T-helper 1 cell (primary cell): ENCODE measurements around the gene GOLT1B.
"Not testable (repeated sequence)": the region's sequence is repeated elsewhere in the genome, so short reads cannot be mapped to it uniquely, and the experiment has no call there.

Experiments used
- DNase-seq, 5 donors: peaks; one replicate each; pipeline ENCODE4 v3.0.0-alpha.2; 2012 to 2020
- total RNA-seq, 4 donors: gene quantifications; one replicate each; lab custom pipeline; 2026; lab: John Stamatoyannopoulos, UW

GOLT1B gene
- 18.7 to 43.3 (median 31.0) reads per million in 4 donors for total RNA-seq

DNA sequence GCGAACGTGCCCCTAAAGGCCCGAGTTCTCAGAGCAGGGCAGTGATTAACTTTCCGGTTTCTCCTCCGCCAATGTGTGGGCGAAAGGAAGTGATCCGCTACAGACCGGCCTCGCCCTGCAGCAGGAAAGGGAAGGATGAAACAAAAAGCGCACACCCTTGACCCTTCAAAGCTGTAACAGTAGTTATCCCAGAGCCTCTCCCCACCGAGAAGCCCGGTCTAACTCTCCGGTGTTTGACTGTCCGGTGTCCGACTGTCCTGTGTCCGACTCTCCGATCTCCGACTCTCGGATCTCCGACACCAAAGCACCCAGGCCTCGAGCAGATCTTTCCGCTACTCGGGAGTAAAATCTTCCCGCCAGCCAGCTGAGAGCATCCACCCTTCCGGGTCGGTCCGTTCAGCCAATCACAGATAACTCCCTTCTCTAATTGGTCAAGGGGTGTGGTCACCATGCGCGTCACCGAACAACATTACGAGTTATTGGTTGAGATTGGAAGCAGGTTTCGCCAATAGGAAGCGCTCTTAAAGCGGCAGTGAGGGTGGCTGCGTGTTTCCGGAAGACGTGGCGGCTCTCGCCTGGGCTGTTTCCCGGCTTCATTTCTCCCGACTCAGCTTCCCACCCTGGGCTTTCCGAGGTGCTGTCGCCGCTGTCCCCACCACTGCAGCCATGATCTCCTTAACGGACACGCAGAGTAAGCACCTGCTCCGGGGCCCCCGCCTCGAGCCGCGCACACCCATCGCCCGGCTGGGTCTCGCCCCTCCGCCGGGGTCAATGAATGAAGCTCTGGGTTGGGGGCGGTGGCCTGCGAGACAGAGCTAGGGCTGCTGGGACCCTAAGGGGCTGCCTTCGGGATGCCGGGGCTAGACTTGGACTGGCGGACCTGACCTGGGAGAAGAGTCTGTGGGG is at the start of gene GOLT1B, which contains the start of gene RECQL:
TSS of gene GOLT1B (plus strand) at position 532 of the 906 bp plus-strand sequence. CDS start at position 667, 135 bp downstream.
TSS of gene RECQL (minus strand) at position 378 of the 906 bp plus-strand sequence. CDS start 2,065 bp downstream, outside the sequence.
- DNase-seq = peak; percentile 77 to 97 (median 83)

DNA sequence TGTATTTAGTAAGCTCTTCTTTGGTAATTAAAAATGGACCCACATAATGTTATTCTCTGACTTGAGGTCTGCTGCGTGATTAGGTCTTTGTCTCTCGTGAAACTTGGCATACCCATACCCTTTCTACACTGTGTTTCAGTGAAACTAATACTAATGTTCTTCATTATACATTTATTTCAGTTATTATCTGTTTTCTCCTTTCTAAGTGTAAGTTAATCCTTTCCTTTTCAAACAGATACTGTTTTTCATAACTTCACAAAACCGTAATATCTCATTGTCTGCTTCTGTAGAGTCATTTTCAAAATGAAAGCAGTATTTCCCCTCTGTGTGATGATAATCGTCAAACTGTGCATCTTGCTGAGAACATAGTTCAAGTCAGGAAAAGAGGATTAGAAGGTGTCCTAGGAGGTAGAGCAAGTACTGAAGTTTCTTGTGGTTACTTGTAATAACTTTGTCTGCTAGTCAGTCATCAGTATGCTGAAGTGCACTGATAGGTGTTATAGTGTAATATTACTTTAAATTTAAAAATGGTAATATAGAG is 48.2 kb upstream of the GOLT1B start:
- DNase-seq = peak in 1 of 5 donors; percentile 80

- DNase-seq = peak in 3 of 5 donors; percentile 2 to 85 (median 13)
These were observed 45.3 kb upstream of the GOLT1B start for GRCh38 chr12:21456291-21456780.

DNA sequence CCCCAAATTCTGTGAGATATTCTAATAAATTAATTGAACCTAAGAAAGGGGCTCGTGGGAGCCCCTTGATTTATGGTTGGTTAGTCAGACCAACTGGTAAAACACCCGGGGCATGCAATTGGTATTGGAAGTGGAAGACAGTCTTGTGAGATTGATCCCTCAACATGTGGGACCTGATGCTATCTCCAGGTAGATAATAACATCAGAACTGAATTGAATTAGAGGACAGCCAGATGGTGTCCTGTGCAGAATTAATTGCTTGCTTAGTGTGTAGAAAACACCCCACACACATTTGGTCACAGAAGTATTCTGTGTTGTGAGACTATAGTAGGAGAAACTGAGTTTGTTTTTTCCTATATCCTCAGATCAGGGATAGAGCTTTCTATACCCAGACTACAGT is 42.1 kb upstream of the GOLT1B start:
- no peak for DNase-seq

DNA sequence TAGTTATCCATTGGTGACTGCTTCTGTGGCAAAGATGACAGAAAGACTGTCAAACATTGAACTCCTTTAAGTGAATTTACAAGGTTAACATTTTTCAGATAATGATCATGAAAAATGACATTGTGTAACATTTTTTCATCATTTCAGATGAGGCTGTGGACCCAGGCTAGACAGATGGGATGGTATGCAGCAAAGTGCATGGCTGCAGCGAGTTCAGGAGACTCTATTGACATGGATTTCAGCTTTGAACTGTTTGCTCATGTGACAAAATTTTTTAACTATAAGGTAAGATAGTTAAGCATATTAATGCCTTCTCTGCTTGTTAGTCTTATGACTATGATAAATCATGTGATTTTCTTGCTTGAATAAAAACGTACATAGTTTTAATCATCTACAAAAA is 34.3 kb upstream of the GOLT1B start:
- DNase-seq = not testable (repeated sequence)

- DNase-seq = no peak
These were observed 30.3 kb upstream of the GOLT1B start for GRCh38 chr12:21471294-21471693.

DNA sequence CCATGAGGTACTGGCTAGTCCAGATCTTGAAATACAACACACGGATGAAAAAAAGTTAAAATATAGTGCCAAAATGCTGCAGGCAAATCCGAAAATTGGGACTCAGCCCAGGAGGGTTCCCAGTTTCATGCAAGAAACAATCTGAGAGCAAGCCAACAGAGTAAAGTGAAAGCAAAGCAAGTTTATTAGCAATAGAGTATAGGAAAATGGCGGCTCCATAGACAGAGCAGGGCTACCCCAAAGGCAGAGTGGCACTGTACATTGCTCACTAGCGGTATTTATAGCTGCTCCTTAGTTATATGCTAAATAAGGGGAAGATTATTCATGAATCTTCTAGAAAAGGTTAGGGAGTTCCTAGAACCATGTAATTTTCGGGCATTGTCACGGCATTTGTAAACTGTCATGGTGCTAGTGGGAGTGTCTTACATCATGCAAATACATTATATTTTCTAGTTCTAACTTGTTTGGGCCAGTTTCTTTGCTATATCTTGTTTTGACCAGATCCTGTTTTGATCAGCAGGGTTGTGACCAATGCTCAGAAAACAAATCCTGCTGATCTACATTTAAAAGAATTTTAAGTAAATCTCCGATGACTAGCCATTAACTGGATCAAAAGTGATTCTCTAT is 29.3 kb upstream of the GOLT1B start:
- no peak for DNase-seq

GRCh38 chr12:21475552-21475951 is 26.0 kb upstream of the GOLT1B start:
- no peak for DNase-seq

GRCh38 chr12:21476949-21477348 is 24.6 kb upstream of the GOLT1B start:
- no peak for DNase-seq

GRCh38 chr12:21478756-21479455 is 22.7 kb upstream of the GOLT1B start:
- no peak for DNase-seq

GRCh38 chr12:21483531-21483930 is 18.1 kb upstream of the GOLT1B start:
- no peak for DNase-seq

DNA sequence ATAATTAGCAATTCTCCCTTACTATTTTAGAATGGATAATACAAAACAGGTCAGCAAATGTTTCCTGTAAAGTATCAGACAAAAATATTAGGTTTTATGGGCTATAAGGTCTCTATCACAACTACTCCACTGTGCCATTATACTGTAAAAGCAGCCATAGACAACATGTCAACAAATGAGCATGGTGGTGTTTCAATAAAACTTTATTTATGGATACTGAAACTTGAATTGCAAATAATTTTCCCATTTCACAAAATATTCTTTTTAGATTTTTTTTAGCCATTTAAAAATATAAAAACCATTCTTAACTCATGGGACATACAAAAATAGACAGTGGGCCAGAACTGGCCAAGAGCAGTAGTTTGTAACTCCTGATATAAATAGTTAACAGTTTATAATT is 15.6 kb upstream of the GOLT1B start:
- no peak for DNase-seq

GRCh38 chr12:21499765-21500164 is 1.8 kb upstream of the GOLT1B start:
- no peak for DNase-seq

- no peak for DNase-seq
These were observed 767 bp upstream of the GOLT1B start for GRCh38 chr12:21500786-21501257.

GRCh38 chr12:21502164-21502496 is 541 bp downstream of the GOLT1B start:
- DNase-seq = peak in 3 of 5 donors; percentile 14 to 35 (median 19)

GRCh38 chr12:21502872-21503271 is 1.3 kb downstream of the GOLT1B start:
- no peak for DNase-seq

GRCh38 chr12:21505888-21506287 is 4.3 kb downstream of the GOLT1B start:
- DNase-seq = no peak

- DNase-seq = no peak
These were observed 6.3 kb downstream of the GOLT1B start for GRCh38 chr12:21507849-21508248.

GRCh38 chr12:21509768-21510167 is 8.2 kb downstream of the GOLT1B start:
- DNase-seq = peak in 1 of 5 donors; percentile 67

GRCh38 chr12:21516281-21516680 is 14.7 kb downstream of the GOLT1B start:
- no peak for DNase-seq

- no peak for DNase-seq
These were observed 16.9 kb downstream of the GOLT1B start for GRCh38 chr12:21518451-21518850.

DNA sequence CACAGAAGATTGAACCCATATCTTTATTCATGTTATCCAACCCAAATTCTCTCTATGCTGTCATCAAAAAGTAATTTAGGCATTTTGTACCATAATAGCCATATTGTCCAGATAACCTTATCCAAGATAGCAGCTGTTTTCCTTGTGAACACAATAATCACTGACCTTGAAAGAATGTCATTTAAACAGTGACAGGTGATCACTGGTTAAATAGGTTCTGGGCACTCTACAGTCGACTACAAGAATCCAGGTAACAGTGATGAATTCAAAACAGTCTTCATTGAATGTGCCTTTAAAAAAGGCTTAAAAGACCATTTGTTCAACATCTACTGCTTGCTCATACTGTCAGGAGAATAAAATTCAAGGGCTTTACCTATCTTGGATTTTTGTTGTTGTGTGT is 20.0 kb downstream of the GOLT1B start:
- no peak for DNase-seq

GRCh38 chr12:21523148-21523547 is 21.6 kb downstream of the GOLT1B start:
- no peak for DNase-seq
